ENCODE data around the gene EDEM1.

EDEM1 gene

GRCh38 chr3:5264093-5264600, 76.6 kb downstream of the EDEM1 start:
- Histone ChIP-seq H3K27ac (ENCODE audit: low read depth, low read length) (no peak overlapping the region), H3K9me3 (ENCODE audit: insufficient read depth, low read length) (no peaks in the 10 kb centered on the region), H4K20me1 (ENCODE audit: low read depth, low read length) (no peaks in the 10 kb centered on the region), H3F3A (ENCODE audit: insufficient read depth) (no peaks in the 10 kb centered on the region), H3K4me3 (ENCODE audit: insufficient read depth, low read length, poor library complexity, severe bottlenecking) (no peak overlapping the region), H3K9me2 (replicated peaks; ENCODE audit: insufficient read depth, low read length) (no peaks in the 10 kb centered on the region), H2AFZ (ENCODE audit: low read depth, low read length, severe bottlenecking) (no peak overlapping the region), H3K4me2 (ENCODE audit: low read depth, low read length, poor library complexity, severe bottlenecking) (no peak overlapping the region), H3K27me3 (ENCODE audit: low read length) (no peaks in the 10 kb centered on the region), H3K36me3 (ENCODE audit: low read length) (no peaks in the 10 kb centered on the region), H3K9ac (ENCODE audit: low read length) (no peak overlapping the region), H3K79me2 (ENCODE audit: insufficient read depth, low read length) (no peaks in the 10 kb centered on the region)
- TF ChIP-seq EZH2phosphoT487 (conservative IDR thresholded peaks at IDR 0.05; ENCODE audit: low read length) (no peak), CTCF (IDR thresholded peaks at IDR 0.05; ENCODE audit: insufficient read depth, low read length, poor library complexity, severe bottlenecking) (no peak)

GRCh38 chr3:5264896-5265770, 77.6 kb downstream of the EDEM1 start:
- H3K9me3 ChIP-seq (ENCODE audit: insufficient read depth, low read length): no peaks in the 10 kb centered on the region
- no peaks in the 10 kb centered on the region for H3K36me3 ChIP-seq (ENCODE audit: low read length)
- no peak overlapping the region for H2AFZ ChIP-seq (ENCODE audit: low read depth, low read length, severe bottlenecking)
- H3K9ac ChIP-seq (ENCODE audit: low read length): no peak overlapping the region
- H3K27ac ChIP-seq (ENCODE audit: low read depth, low read length): no peak overlapping the region
- no peaks in the 10 kb centered on the region for H3K79me2 ChIP-seq (ENCODE audit: insufficient read depth, low read length)
- no peak for TF ChIP-seq EZH2phosphoT487 (conservative IDR thresholded peaks at IDR 0.05; ENCODE audit: low read length)
- TF ChIP-seq CTCF (IDR thresholded peaks at IDR 0.05; ENCODE audit: insufficient read depth, low read length, poor library complexity, severe bottlenecking): no peak
- no peak overlapping the region for H3K4me3 ChIP-seq (ENCODE audit: insufficient read depth, low read length, poor library complexity, severe bottlenecking)
- H3K9me2 ChIP-seq (replicated peaks; ENCODE audit: insufficient read depth, low read length): no peaks in the 10 kb centered on the region
- no peaks in the 10 kb centered on the region for H4K20me1 ChIP-seq (ENCODE audit: low read depth, low read length)
- no peaks in the 10 kb centered on the region for H3F3A ChIP-seq (ENCODE audit: insufficient read depth)
- no peaks in the 10 kb centered on the region for H3K27me3 ChIP-seq (ENCODE audit: low read length)
- H3K4me2 ChIP-seq (ENCODE audit: low read depth, low read length, poor library complexity, severe bottlenecking): no peak overlapping the region

GRCh38 chr3:5267252-5267651, 79.7 kb downstream of the EDEM1 start:
- no peak for TF ChIP-seq CTCF (IDR thresholded peaks at IDR 0.05; ENCODE audit: insufficient read depth, low read length, poor library complexity, severe bottlenecking)
- no peak for TF ChIP-seq EZH2phosphoT487 (conservative IDR thresholded peaks at IDR 0.05; ENCODE audit: low read length)
- no peaks in the 10 kb centered on the region for H3K79me2 ChIP-seq (ENCODE audit: insufficient read depth, low read length)
- H3F3A ChIP-seq (ENCODE audit: insufficient read depth): no peaks in the 10 kb centered on the region
- H3K27me3 ChIP-seq (ENCODE audit: low read length): no peaks in the 10 kb centered on the region
- no peaks in the 10 kb centered on the region for H4K20me1 ChIP-seq (ENCODE audit: low read depth, low read length)
- no peak overlapping the region for H3K4me2 ChIP-seq (ENCODE audit: low read depth, low read length, poor library complexity, severe bottlenecking)
- no peaks in the 10 kb centered on the region for H3K36me3 ChIP-seq (ENCODE audit: low read length)
- no peaks in the 10 kb centered on the region for H3K9me3 ChIP-seq (ENCODE audit: insufficient read depth, low read length)
- H3K9me2 ChIP-seq (replicated peaks; ENCODE audit: insufficient read depth, low read length): no peaks in the 10 kb centered on the region
- no peak overlapping the region for H3K27ac ChIP-seq (ENCODE audit: low read depth, low read length)
- H3K9ac ChIP-seq (ENCODE audit: low read length): no peak overlapping the region
- H3K4me3 ChIP-seq (ENCODE audit: insufficient read depth, low read length, poor library complexity, severe bottlenecking): no peak overlapping the region
- no peak overlapping the region for H2AFZ ChIP-seq (ENCODE audit: low read depth, low read length, severe bottlenecking)
